ENCODE data around the gene GSE1. TPM values are rescaled to one million over a fixed set of nuclear protein-coding genes. Genes with fewer than 3 reads are reported as not detected.
A peak's percentile ranks its signal among the peaks of the same experiment; 100 is the strongest.

GSE1 gene
- total and polyA plus RNA-seq, 2 donors from 2014 or later: 9.5 to 92.8 TPM

DNA sequence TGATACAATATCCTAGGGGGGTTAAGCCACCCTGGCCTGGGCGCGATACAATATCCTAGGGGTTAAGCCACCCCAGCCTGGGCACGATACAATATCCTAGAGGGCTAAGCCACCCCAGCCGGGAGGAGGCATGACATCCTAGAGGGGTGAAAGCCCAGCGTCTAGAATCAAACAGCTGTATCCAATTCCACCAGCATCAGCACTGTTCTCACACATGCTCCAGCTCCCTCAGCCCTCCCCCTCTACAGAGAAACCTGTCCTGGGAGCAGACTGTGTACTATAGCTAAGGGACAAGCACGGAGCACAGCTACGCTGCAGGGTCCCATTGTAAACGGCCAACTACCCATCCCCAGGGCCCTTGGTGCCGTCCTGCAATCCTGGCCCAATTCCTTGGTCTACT lies 69.4 kb downstream of the GSE1 start:
- intact Hi-C loops (cut with DNase I): no loop called here
- Histone ChIP-seq H3K9ac (ENCODE audit: low read length in 3 of 3) (no peak overlapping the region), H3K4me3 (ENCODE audit: low read length in 3 of 3) (no peak overlapping the region), H3K36me3 (ENCODE audit: control insufficient read depth in 2 of 3, insufficient read depth in 3 of 3, low read length in 3 of 3) (peaks cover 0 to 2% (median 0%) of the 10 kb centered on the region in 3 donors), H3K27ac (ENCODE audit: low read depth in 2 of 2, low read length in 2 of 2) (no peak overlapping the region), H3K9me3 (ENCODE audit: control insufficient read depth in 2 of 3, insufficient read depth in 1 of 3, low read length in 3 of 3) (no peaks in the 10 kb centered on the region), H3K27me3 (ENCODE audit: control insufficient read depth, insufficient read depth, low read length) (no peaks in the 10 kb centered on the region), H3K4me1 (ENCODE audit: control insufficient read depth in 2 of 3, insufficient read depth in 2 of 3, low read depth in 1 of 3, low read length in 3 of 3) (peaks cover 0 to 7% (median 6%) of the 10 kb centered on the region in 3 donors)
- DNase-seq (peak in 2 of 5 donors; percentile 24 to 47), FAIRE-seq (no peak)
- TF ChIP-seq CTCF (IDR thresholded peaks at IDR 0.05; ENCODE audit: borderline replicate concordance, extremely low read depth, insufficient read depth): no peak

DNA sequence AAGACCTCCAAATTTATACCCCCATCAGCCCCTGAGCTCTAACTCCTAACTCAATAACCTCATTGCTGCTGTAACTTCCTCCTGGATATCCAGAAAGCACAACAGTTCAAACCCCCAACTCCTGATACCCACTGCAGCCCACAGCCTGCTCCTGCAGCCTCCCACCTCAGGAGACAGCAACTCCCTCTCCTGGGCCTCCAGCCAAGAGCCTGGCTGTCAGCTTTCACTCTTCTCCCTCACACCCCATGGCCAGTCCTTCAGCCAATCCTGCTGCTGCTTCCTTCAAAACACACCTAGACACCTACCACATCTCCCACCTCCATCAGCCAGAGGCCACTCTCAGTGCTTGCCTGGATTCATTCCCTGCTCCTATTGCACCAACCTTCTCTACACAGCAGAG lies 70.2 kb downstream of the GSE1 start:
- no peak overlapping the region for H3K9ac ChIP-seq (ENCODE audit: low read length in 3 of 3)
- H3K36me3 ChIP-seq (ENCODE audit: control insufficient read depth in 2 of 3, insufficient read depth in 3 of 3, low read length in 3 of 3): peaks cover 0 to 2% (median 0%) of the 10 kb centered on the region in 3 donors
- no peak for TF ChIP-seq CTCF (IDR thresholded peaks at IDR 0.05; ENCODE audit: borderline replicate concordance, extremely low read depth, insufficient read depth)
- FAIRE-seq (no peak), DNase-seq (peak in 1 of 5 donors; percentile 39)
- no peak overlapping the region for H3K27ac ChIP-seq (ENCODE audit: low read depth in 2 of 2, low read length in 2 of 2)
- H3K4me1 ChIP-seq (ENCODE audit: control insufficient read depth in 2 of 3, insufficient read depth in 2 of 3, low read depth in 1 of 3, low read length in 3 of 3): peaks cover 0 to 7% (median 5%) of the 10 kb centered on the region in 3 donors
- intact Hi-C loops (cut with DNase I): no loop called here
- no peak overlapping the region for H3K4me3 ChIP-seq (ENCODE audit: low read length in 3 of 3)
- H3K9me3 ChIP-seq (ENCODE audit: control insufficient read depth in 2 of 3, insufficient read depth in 1 of 3, low read length in 3 of 3): no peaks in the 10 kb centered on the region
- H3K27me3 ChIP-seq (ENCODE audit: control insufficient read depth, insufficient read depth, low read length): no peaks in the 10 kb centered on the region

- FAIRE-seq: no peak
- intact Hi-C loops (cut with DNase I): no loop called here
Measured at GRCh38 chr16:85685251-85685650, 72.1 kb downstream of the GSE1 start.

More at GRCh38 chr16:85685251-85685650, 72.1 kb downstream of the GSE1 start:
- H3K27ac ChIP-seq (ENCODE audit: low read depth in 2 of 2, low read length in 2 of 2): no peak overlapping the region
- H3K9me3 ChIP-seq (ENCODE audit: control insufficient read depth in 2 of 3, insufficient read depth in 1 of 3, low read length in 3 of 3): no peaks in the 10 kb centered on the region
- no peaks in the 10 kb centered on the region for H3K27me3 ChIP-seq (ENCODE audit: control insufficient read depth, insufficient read depth, low read length)
- TF ChIP-seq CTCF (IDR thresholded peaks at IDR 0.05; ENCODE audit: borderline replicate concordance, extremely low read depth, insufficient read depth): no peak
- peak in 1 of 5 donors; percentile 17 for DNase-seq
- H3K9ac ChIP-seq (ENCODE audit: low read length in 3 of 3): no peak overlapping the region
- peaks cover 0 to 7% (median 0%) of the 10 kb centered on the region in 3 donors for H3K4me1 ChIP-seq (ENCODE audit: control insufficient read depth in 2 of 3, insufficient read depth in 2 of 3, low read depth in 1 of 3, low read length in 3 of 3)
- H3K4me3 ChIP-seq (ENCODE audit: low read length in 3 of 3): no peak overlapping the region
- peaks cover 0 to 2% (median 0%) of the 10 kb centered on the region in 3 donors for H3K36me3 ChIP-seq (ENCODE audit: control insufficient read depth in 2 of 3, insufficient read depth in 3 of 3, low read length in 3 of 3)

All from kidney (tissue), 14 donors.